Measurements from ENCODE around the gene COL5A1. TPM values are rescaled to one million over a fixed set of nuclear protein-coding genes. Genes with fewer than 3 reads are reported as not detected.

The COL5A1 gene
- total RNA-seq, 1 experiment from 2014 or later = 9.5 TPM

DNA sequence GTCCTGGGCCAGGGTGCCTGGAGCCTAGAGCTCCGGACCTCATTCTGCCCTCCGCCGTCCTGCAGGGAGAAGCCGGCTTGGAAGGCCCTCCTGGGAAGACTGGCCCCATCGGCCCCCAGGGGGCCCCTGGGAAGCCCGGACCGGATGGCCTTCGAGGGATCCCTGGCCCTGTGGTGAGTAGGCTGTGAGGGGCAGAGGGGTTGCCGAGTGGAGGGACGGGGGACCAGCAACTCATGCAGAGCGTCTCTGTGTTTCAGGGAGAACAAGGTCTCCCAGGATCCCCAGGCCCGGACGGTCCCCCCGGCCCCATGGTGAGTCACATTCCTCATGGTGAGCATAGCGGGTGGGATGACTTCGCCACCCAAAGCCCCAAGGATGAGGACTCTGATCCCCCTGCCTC lies 177.0 kb downstream of the COL5A1 start:
- H2BK12ac ChIP-seq (ENCODE audit: insufficient read length, low read depth, low read length) = no peak overlapping the region
- Mint-ChIP-seq H3K4me3 (no peak overlapping the region), H3K9me3 (no peaks in the 10 kb centered on the region), H3K36me3 (ENCODE audit: insufficient read depth in 1 of 3, low read depth in 3 of 3) (0 out of 7 replicates have a peak, but pooled peaks cover 0 to 2% (median 0%) of the 10 kb centered on the region in 3 experiments), H3K27me3 (ENCODE audit: low read depth) (no peaks in the 10 kb centered on the region; the same call in 1 of the 2 replicates), H3K4me1 (peaks cover 0 to under 1% of the 10 kb centered on the region in 2 experiments; a peak in 1 of 4 replicates), H3K27ac (no peak overlapping the region)
- no peaks in the 10 kb centered on the region for H3K23me2 ChIP-seq (ENCODE audit: insufficient read length, low read depth, low read length, poor library complexity, severe bottlenecking)
- TF ChIP-seq, protein P1, sequence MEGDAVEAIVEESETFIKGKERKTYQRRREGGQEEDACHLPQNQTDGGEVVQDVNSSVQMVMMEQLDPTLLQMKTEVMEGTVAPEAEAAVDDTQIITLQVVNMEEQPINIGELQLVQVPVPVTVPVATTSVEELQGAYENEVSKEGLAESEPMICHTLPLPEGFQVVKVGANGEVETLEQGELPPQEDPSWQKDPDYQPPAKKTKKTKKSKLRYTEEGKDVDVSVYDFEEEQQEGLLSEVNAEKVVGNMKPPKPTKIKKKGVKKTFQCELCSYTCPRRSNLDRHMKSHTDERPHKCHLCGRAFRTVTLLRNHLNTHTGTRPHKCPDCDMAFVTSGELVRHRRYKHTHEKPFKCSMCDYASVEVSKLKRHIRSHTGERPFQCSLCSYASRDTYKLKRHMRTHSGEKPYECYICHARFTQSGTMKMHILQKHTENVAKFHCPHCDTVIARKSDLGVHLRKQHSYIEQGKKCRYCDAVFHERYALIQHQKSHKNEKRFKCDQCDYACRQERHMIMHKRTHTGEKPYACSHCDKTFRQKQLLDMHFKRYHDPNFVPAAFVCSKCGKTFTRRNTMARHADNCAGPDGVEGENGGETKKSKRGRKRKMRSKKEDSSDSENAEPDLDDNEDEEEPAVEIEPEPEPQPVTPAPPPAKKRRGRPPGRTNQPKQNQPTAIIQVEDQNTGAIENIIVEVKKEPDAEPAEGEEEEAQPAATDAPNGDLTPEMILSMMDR (conservative IDR thresholded peaks at IDR 0.05) = no peak
- H3K79me1 ChIP-seq (ENCODE audit: insufficient read depth, low read depth, low read length, poor library complexity, severe bottlenecking) = no peaks in the 10 kb centered on the region
- H3K18ac ChIP-seq (ENCODE audit: insufficient read length, low read depth, low read length) = no peak overlapping the region
- H3K56ac ChIP-seq (ENCODE audit: insufficient read length, low read depth, low read length) = no peak overlapping the region
- DNase-seq = no peak
- H3K27ac ChIP-seq (ENCODE audit: insufficient read length, low read depth, low read length) = no peak overlapping the region
- no peak overlapping the region for H3T11ph ChIP-seq (ENCODE audit: low read length)
- H3K14ac ChIP-seq (ENCODE audit: insufficient read depth, low read length) = no peak overlapping the region
- no peak overlapping the region for H3K4me2 ChIP-seq (ENCODE audit: insufficient read depth, insufficient read length, low read length)
- H4K8ac ChIP-seq (replicated peaks; ENCODE audit: insufficient read length, low read depth, low read length) = no peak overlapping the region
- H3K23ac ChIP-seq (ENCODE audit: insufficient read length, low read depth, low read length) = no peak overlapping the region
- H2BK5ac ChIP-seq (ENCODE audit: insufficient read length, low read length) = no peak overlapping the region
- no peak overlapping the region for H2AFZ ChIP-seq (ENCODE audit: low read length)
- H3K27me3 ChIP-seq (ENCODE audit: insufficient read depth, low read length) = no peaks in the 10 kb centered on the region
- no peak overlapping the region for H2BK120ac ChIP-seq (ENCODE audit: low read depth, low read length, poor library complexity, severe bottlenecking)
- no peak overlapping the region for H2BK20ac ChIP-seq (ENCODE audit: low read depth, low read length, poor library complexity, severe bottlenecking)
- no peak overlapping the region for H4K91ac ChIP-seq (ENCODE audit: insufficient read length, low read depth, low read length)
- H3K9me3 ChIP-seq (ENCODE audit: control insufficient read depth, low read depth, low read length) = no peaks in the 10 kb centered on the region
- H3K4me1 ChIP-seq (ENCODE audit: insufficient read depth, low read length) = no peaks in the 10 kb centered on the region
- H2BK15ac ChIP-seq (ENCODE audit: low read depth, low read length) = no peak overlapping the region
- no peak overlapping the region for H3K9ac ChIP-seq (ENCODE audit: extremely low read depth, insufficient read length, low read length)
- H4K5ac ChIP-seq (ENCODE audit: insufficient read length, low read depth, low read length) = no peak overlapping the region
- H2AK5ac ChIP-seq (ENCODE audit: insufficient read length, low read length) = no peak overlapping the region
- H4K20me1 ChIP-seq (ENCODE audit: control insufficient read depth, insufficient read depth, insufficient read length) = no peaks in the 10 kb centered on the region
- no peaks in the 10 kb centered on the region for H3K79me2 ChIP-seq (ENCODE audit: insufficient read depth, low read length)
- WGBS (ENCODE audit: extremely low coverage, insufficient read length, low lambda C conversion rate) = no CpG with 5 or more reads among the region's 16 CpGs
- no peak overlapping the region for H3K4ac ChIP-seq (ENCODE audit: low read depth, low read length)
